Ovary (tissue), 3 donors: ENCODE results near the gene DNAJC1.

Source experiments
- CTCF ChIP-seq, 3 donors: fragments of 450-650 bp in 2 of 3; fragments of 200-600 bp in 1 of 3; IDR thresholded peaks; one replicate each; pipeline versions ENCODE4 v1.5.1 to v1.8.0; 2016 to 2022; ENCODE audit warnings: antibody characterized with exemption in 3 of 3, mild to moderate bottlenecking in 1 of 3
- EP300 ChIP-seq: sonication (generic); formaldehyde crosslinking; IDR thresholded peaks from one replicate; pipeline ENCODE4 v1.6.1; 2017; ENCODE audit warnings: antibody characterized with exemption
- POLR2A ChIP-seq: fragments of 450-650 bp; IDR thresholded peaks from one replicate; pipeline ENCODE4 v1.6.1; 2017; ENCODE audit warnings: antibody characterized with exemption, mild to moderate bottlenecking, moderate library complexity
- donor health status: DM: no; HTN: no; CAD: no.

- TF ChIP-seq CTCF (IDR thresholded peaks at IDR 0.05) (no peak), POLR2A (no peak), EP300 (no peak)
These were observed 130.3 kb downstream of the DNAJC1 start for GRCh38 chr10:21873198-21873597.
